Ammon's horn (tissue), 1 donor: ENCODE measurements around the gene KCMF1.
"Not testable (repeated sequence)": the region's sequence is repeated elsewhere in the genome, so short reads cannot be mapped to it uniquely, and the experiment has no call there.

Experiments used
- DNase-seq: peaks from one replicate; pipeline ENCODE4 v3.0.0-alpha.2; 2016; ENCODE audit warnings: low spot score

The KCMF1 gene

DNA sequence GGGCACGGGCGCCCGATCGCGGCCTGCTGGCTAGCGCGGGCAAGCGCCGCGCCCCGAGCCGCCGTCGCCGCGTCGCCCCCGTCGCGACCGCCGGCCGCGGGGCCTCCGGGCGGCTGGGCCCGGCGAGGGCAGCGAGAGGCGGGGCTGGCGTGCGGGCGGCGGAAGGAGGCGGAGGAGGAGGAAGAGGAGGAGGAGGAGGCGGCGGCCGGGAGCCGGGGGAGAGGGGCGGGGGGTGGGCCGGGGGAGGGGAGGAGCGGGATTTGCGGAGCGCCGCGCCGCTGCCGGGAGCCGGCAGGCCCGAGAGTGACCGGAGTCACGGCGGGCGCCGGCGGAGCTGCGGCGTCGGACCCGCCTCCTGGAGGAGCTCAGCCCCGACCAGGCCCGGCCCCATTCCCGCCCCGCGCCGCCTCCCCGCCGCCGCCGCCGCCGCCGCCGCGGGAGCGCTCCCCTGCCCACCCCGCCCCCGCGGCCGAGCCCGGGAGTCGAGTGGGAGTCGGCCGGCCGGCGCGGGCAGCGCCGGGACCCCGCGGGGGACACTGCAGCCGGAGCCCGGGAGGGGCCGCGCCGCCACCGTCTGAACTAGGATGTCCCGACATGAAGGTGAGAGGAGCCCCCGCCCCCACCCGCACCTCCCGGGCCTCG is at the start of gene KCMF1:
Gene KCMF1 (plus strand): TSS at position 294 of the 642 bp plus-strand sequence. CDS start 291 bp downstream, at position 585.
- peak; percentile 78 for DNase-seq

DNA sequence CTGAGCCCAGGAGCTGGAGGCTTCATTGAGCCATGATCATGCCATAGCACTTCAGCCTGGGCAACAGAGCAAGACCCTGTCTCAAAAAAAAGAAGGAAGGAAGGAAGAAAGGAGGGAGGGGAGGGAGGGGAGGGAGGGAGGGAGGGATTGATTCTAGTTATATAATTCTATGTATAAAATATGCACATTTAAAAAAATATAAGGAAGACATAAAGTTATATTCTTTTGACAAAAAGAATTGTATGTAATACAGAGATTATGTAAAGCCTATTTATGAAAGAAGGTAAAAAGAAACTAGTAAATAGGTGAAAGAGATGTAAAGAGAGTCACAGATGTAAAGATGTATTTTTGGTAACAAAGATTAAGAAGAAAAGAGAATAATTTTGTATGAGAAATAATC is 48.0 kb upstream of the KCMF1 start:
- DNase-seq, result no peak

DNA sequence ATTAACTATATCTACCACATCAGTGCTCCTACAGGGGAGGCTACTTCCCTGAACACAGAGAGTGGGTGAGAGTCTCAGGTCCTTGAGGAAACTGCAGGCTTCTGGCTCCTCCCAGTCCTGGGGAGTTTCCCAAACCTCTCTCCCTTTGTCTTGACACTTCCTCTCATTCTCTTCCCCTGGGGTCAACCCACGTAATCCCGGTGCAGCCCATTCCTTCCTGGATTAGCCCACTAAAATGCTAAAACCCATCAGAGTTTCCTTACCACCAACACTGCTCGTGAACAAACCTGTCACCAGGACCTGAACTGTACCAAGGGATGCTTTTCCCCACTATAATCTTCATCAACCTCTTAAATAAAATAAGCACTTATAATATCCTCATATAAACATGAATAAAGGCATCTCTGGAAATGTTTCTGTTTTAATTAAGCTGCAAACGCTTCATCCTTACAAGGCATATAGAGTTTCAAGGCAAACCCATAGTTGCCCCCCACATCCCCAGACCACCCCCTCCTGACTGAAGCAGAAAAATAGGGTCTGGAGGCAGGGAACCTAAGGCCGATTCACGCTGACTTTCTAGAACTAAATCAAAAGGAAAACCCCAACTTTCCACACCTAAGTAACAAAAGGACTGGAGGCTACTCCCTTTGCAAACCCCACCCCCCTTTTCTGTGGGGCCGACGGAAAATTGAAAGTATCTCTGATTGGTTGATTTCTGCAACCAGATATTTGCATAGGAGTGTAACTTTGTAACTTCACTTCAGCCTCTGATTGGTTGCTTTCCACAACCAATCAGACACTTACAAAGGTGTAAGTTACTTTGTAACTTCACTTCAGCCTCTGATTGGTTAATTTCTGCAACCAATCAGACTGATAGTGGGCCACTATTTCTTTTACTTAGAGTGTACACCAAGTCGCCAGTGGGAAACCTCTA is 46.5 kb upstream of the KCMF1 start:
- DNase-seq, result no peak

DNA sequence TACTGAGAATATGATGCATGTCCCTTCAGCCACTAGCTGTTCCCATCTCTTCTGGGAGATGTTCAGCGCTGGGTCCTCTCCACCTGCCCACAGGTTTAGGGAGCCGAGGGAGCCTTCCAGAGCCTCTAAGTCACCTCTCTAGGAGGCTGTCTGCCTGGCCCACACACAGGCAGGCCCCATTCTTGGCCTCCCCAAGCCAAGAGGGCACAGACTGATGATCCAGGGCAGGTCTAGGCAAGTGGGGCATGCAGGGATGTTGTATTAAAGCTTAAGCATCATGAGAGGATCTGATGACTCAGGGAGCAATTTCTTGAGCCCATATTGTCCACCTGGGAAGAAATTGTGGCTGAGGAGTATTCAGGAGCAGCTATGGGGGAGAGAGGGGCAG is 45.6 kb upstream of the KCMF1 start:
- no peak for DNase-seq

GRCh38 chr2:84925724-84926376 is 45.1 kb upstream of the KCMF1 start:
- peak; percentile 92 for DNase-seq

DNA sequence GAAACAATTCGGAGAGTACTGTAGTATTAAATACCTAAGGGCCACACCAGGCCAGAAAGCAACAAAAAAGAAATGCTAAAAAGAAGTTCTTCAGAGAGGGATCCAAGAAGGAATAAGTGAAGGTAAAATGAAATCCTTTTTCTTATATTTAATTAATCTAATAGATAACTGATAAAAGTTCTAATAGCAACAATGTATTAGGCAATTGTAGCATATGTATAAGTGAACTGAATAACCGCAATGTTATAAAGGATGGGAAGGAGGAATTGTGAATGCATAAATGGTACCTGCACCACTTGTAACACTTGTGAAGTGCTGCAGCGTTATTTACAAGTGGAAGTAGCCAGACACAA is 43.7 kb upstream of the KCMF1 start:
- DNase-seq, result no peak

DNA sequence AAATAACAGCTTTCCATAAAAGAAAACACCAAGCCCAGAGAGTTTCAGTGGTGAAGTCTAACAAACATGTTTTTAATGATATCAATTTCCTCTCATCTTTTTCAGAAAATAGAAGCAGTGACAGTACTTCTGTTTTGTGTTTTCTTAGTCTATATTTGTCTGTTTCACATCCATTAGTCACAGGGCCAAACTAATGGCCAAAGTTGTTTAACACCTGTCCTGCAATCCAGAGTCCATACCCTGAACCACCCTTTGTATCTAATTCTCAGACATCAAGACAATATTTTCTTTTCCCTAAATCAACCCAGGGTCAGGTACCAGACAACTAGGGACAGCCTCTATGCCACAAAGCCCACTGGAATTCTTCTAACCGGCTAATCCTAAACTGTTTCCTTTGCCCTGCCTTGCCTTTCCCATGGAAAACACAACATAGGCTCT is 39.6 kb upstream of the KCMF1 start:
- DNase-seq, result no peak

GRCh38 chr2:84938194-84938879 is 32.6 kb upstream of the KCMF1 start:
- no peak for DNase-seq

GRCh38 chr2:84939426-84940087 is 31.4 kb upstream of the KCMF1 start:
- no peak for DNase-seq

- DNase-seq, result no peak
These were observed 30.9 kb upstream of the KCMF1 start for GRCh38 chr2:84940088-84940470.

- no peak for DNase-seq
These were observed 30.0 kb upstream of the KCMF1 start for GRCh38 chr2:84940831-84941412.

DNA sequence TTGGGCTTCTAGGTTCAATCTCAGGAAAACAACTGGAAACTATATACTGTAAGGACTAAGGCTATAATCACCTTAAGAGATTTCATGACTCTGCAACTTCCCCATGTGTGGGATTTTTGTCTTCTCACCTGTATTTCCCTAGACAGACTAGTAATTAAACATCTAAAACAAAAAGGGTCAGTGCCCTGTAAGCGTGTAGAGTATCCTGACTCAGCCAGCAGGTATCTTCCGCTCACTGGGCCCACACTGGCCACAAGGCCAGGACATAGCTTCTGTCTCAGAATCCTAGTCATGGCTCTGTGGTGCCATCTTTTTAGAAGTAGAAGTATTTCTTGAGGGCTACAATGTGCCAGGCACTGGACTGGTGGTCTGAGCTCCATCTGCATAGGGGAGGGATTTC is 28.8 kb upstream of the KCMF1 start:
- DNase-seq, result no peak

GRCh38 chr2:84942964-84943421 is 28.0 kb upstream of the KCMF1 start:
- DNase-seq, result no peak

- DNase-seq, result no peak
These were observed 26.6 kb upstream of the KCMF1 start for GRCh38 chr2:84944295-84944909.

- DNase-seq, result not testable (repeated sequence)
These were observed 25.1 kb upstream of the KCMF1 start for GRCh38 chr2:84945838-84946203.

GRCh38 chr2:84946204-84947009 is 24.6 kb upstream of the KCMF1 start:
- no peak for DNase-seq

- DNase-seq, result no peak
These were observed 23.9 kb upstream of the KCMF1 start for GRCh38 chr2:84947010-84947593.

GRCh38 chr2:84953535-84953934 is 17.4 kb upstream of the KCMF1 start:
- no peak for DNase-seq

DNA sequence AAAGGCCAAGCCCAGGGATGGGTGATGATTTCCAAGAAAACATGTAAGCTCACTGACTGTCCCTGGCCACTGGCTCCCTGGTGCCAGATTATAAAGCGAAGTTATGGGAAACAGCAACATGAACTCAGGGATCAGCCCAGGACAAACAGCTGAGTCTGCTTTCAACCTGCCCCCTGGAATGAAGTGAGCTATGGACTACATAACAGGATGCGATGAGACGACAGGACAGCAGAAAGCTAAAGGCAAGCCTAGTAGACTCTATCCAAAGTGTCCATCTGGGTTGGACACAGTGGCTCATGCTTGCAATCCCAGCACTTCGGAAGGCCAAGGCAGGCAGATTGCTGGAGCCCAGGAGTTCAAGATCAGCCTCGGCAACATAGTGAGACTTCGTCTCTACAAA is 16.6 kb upstream of the KCMF1 start:
- no peak for DNase-seq
